K562 (cell line): ENCODE data around the gene ZC3H7B. TPM values are rescaled to one million over a fixed set of nuclear protein-coding genes. Genes with fewer than 3 reads are reported as not detected.

ENCODE experiments used
- ATAC-seq: fragments of 200-7000 bp; cut with Tn5 transposase; 3 replicates; pipeline ENCODE4 v1.9.1; 2020; ENCODE audit warnings: moderate library complexity
- BruUV-seq: library from RNA; stranded (reverse); fragments of 400-500 nt; replicated peaks from 2 replicates; lab custom pipeline; 2021; lab: Mats Ljungman, UMichigan
- CTCF ChIA-PET: fragments of 300-600 bp; formaldehyde crosslinking; extraction: SDS; loops from one replicate; lab custom pipeline; 2021; ENCODE audit warnings: low intra/inter-chr PET ratio; lab: Yijun Ruan, JAX
- POLR2A ChIA-PET: fragments of 300-600, 350-650 bp; sonication (Branson Sonifier 250); formaldehyde crosslinking; extraction: SDS; loops from one replicate; lab custom pipeline; 2021; ENCODE audit warnings: antibody characterized with exemption, inconsistent platforms; lab: Yijun Ruan, JAX
- DNase-seq, 4 experiments: peaks; one replicate each; pipeline versions ENCODE4 v3.0.0 to v3.0.0-alpha.2; 2011 to 2018; ENCODE audit warnings: low spot score in 3 of 4, mixed read lengths in 3 of 4; ENCODE audit errors: extremely low read depth in 1 of 4
- FAIRE-seq: peaks from 2 replicates; lab custom pipeline; 2011; peaks lifted over from hg19 to GRCh38; lab: Jason Lieb, UNC
- H2AFZ ChIP-seq: 2 replicates; pipeline ENCODE4 v1.6.0; 2011; ENCODE audit warnings: low read depth, low read length, control low read depth, inconsistent platforms
- H3K27ac ChIP-seq: fragments of 200-600 bp; 3 replicates; pipeline ENCODE4 v1.8.0; 2011; ENCODE audit warnings: low read depth, mild to moderate bottlenecking, control low read depth, inconsistent platforms, low read length, moderate library complexity, mixed read lengths; ENCODE audit errors: extremely low read depth
- H3K27me3 ChIP-seq, 2 experiments: fragments of 300-600 bp in 1 of 2; 2 replicates in 1 of 2; 3 replicates in 1 of 2; pipeline versions ENCODE4 v1.6.0 to v1.8.0; 2011; ENCODE audit warnings: inconsistent platforms in 2 of 2, low read length in 2 of 2, mild to moderate bottlenecking in 1 of 2, mixed read lengths in 1 of 2, moderate library complexity in 1 of 2; ENCODE audit not compliant: control insufficient read depth in 2 of 2, insufficient read depth in 2 of 2
- H3K36me3 ChIP-seq: fragments of 300-600 bp; 3 replicates; pipeline ENCODE4 v1.8.0; 2011; ENCODE audit warnings: mild to moderate bottlenecking, low read length, inconsistent platforms; ENCODE audit not compliant: control insufficient read depth, insufficient read depth
- H3K4me1 ChIP-seq, 2 experiments: fragments of 200-600 bp in 1 of 2; replicated peaks in 1 of 2; 2 replicates in 1 of 2; 3 replicates in 1 of 2; pipeline versions ENCODE4 v1.5.1 to v1.8.0; 2011; ENCODE audit warnings: inconsistent platforms in 2 of 2, low read length in 2 of 2, mild to moderate bottlenecking in 1 of 2, mixed read lengths in 1 of 2, moderate library complexity in 1 of 2; ENCODE audit not compliant: control insufficient read depth in 2 of 2, insufficient read depth in 2 of 2
- H3K4me2 ChIP-seq: 2 replicates; pipeline ENCODE4 v1.6.1; 2011; ENCODE audit warnings: low read length, control low read depth, inconsistent platforms, mixed read lengths; ENCODE audit not compliant: insufficient read depth
- H3K4me3 ChIP-seq: fragments of 200-600 bp; sonication (generic), shearing (Covaris generic); 2 replicates; pipeline ENCODE4 v1.5.1; 2016; ENCODE audit warnings: control low read depth, inconsistent platforms
- H3K79me2 ChIP-seq: fragments of 200-600 bp; 3 replicates; pipeline ENCODE4 v1.8.0; 2011; ENCODE audit warnings: low read length, inconsistent platforms; ENCODE audit not compliant: control insufficient read depth, insufficient read depth
- H3K9ac ChIP-seq, 2 experiments: 2 replicates each; pipeline versions ENCODE4 v1.6.0 to v1.6.1; 2011; ENCODE audit warnings: low read depth in 2 of 2, low read length in 2 of 2, control low read depth in 1 of 2, inconsistent platforms in 1 of 2, mild to moderate bottlenecking in 1 of 2, mixed read lengths in 1 of 2; ENCODE audit not compliant: insufficient read depth in 1 of 2
- H3K9me1 ChIP-seq: one replicate; pipeline ENCODE4 v1.6.0; 2011; ENCODE audit warnings: inconsistent platforms, mild to moderate bottlenecking, low read length, moderate library complexity; ENCODE audit not compliant: control insufficient read depth, insufficient read depth
- H3K9me3 ChIP-seq: replicated peaks from 2 replicates; pipeline ENCODE4 v1.5.1; 2011; ENCODE audit warnings: low read depth, low read length, inconsistent platforms; ENCODE audit not compliant: control insufficient read depth, insufficient read depth
- H4K20me1 ChIP-seq: replicated peaks from 2 replicates; pipeline ENCODE4 v1.6.1; 2011; ENCODE audit warnings: low read length, inconsistent platforms, mixed read lengths; ENCODE audit not compliant: control insufficient read depth, insufficient read depth
- ARID1B ChIP-seq: fragments of 450-650 bp; IDR thresholded peaks from 2 replicates; pipeline ENCODE4 v1.6.1; 2016; ENCODE audit warnings: antibody characterized with exemption, mild to moderate bottlenecking, inconsistent platforms
- ATF7 ChIP-seq: fragments of 450-650 bp; IDR thresholded peaks from 2 replicates; pipeline ENCODE4 v1.7.1; 2014; ENCODE audit warnings: mild to moderate bottlenecking, moderate library complexity
- BCL6 ChIP-seq: fragments of 250-450 bp; sonication (Bioruptor Pico); IDR thresholded peaks from 2 replicates; pipeline ENCODE4 v1.4.0; 2020
- MEIS2 ChIP-seq: fragments of 450-650 bp; IDR thresholded peaks from 2 replicates; pipeline ENCODE4 v1.6.1; 2014; ENCODE audit warnings: mild to moderate bottlenecking; ENCODE audit not compliant: partially characterized antibody
- NCOA2 ChIP-seq, 2 experiments: fragments of 450-650 bp; IDR thresholded peaks; 2 replicates each; pipeline ENCODE4 v1.6.1; 2018; ENCODE audit warnings: mild to moderate bottlenecking in 2 of 2, moderate library complexity in 1 of 2; ENCODE audit not compliant: partially characterized antibody in 2 of 2
- PBX2 ChIP-seq, 2 experiments: IDR thresholded peaks in 1 of 2; conservative IDR thresholded peaks in 1 of 2; 2 replicates each; pipeline ENCODE4 v1.6.1; 2016; ENCODE audit warnings: low read depth in 2 of 2, mild to moderate bottlenecking in 1 of 2, missing compliant biosample characterization in 1 of 2, missing genetic modification characterization in 1 of 2, moderate library complexity in 1 of 2
- PKNOX1 ChIP-seq: fragments of 450-650 bp; IDR thresholded peaks from 2 replicates; pipeline ENCODE4 v1.6.1; 2016
- POLR3G ChIP-seq: IDR thresholded peaks from 2 replicates; pipeline ENCODE4 v1.6.1; 2011; ENCODE audit not compliant: insufficient read length, insufficient replicate concordance; ENCODE audit errors: extremely low read depth
- RAD21 ChIP-seq, 2 experiments: fragments of 250-450 bp in 1 of 2; fragments of 450-650 bp in 1 of 2; sonication (Bioruptor Pico) in 1 of 2; formaldehyde crosslinking in 1 of 2; IDR thresholded peaks in 1 of 2; conservative IDR thresholded peaks in 1 of 2; 2 replicates each; pipeline versions ENCODE4 v1.4.0 to v1.8.0; 2020 to 2022; ENCODE audit warnings: mild to moderate bottlenecking in 2 of 2, moderate library complexity in 1 of 2
- SAFB ChIP-seq: fragments of 200-400 bp; formaldehyde crosslinking; IDR thresholded peaks from 2 replicates; pipeline ENCODE4 v1.6.1; 2017; ENCODE audit warnings: low read depth, low read length, borderline replicate concordance
- SMAD1 ChIP-seq: fragments of 150-350 bp; IDR thresholded peaks from 2 replicates; pipeline ENCODE4 v1.6.1; 2014; ENCODE audit warnings: low read length, low read depth; ENCODE audit not compliant: partially characterized antibody
- TAF15 ChIP-seq: fragments of 200-400 bp; formaldehyde crosslinking; IDR thresholded peaks from 2 replicates; pipeline ENCODE4 v1.6.1; 2017; ENCODE audit warnings: mild to moderate bottlenecking, low read depth, low read length, moderate library complexity
- ZFP36 ChIP-seq: fragments of 150-350 bp; IDR thresholded peaks from 2 replicates; pipeline ENCODE4 v1.6.1; 2018; ENCODE audit warnings: low read length, low read depth; ENCODE audit not compliant: partially characterized antibody
- ZNF174 ChIP-seq: fragments of 250-450 bp; sonication (Bioruptor Pico); IDR thresholded peaks from 2 replicates; pipeline ENCODE4 v1.4.0; 2020; ENCODE audit warnings: mild to moderate bottlenecking
- ZNF584 ChIP-seq: fragments of 200-800 bp; sonication (Bioruptor generic); IDR thresholded peaks from 2 replicates; pipeline ENCODE4 v1.6.1; 2016; ENCODE audit warnings: low read depth, mild to moderate bottlenecking, missing genetic modification characterization, missing compliant biosample characterization
- WGBS: fragments of 100-300 bp; shearing (Covaris generic); methylation state at CpG from one replicate; pipeline ENCODE4 v1.1.6; 2016; ENCODE audit warnings: low coverage, mixed read lengths; ENCODE audit not compliant: insufficient coverage; ENCODE audit errors: missing lambda C conversion rate; 5-methylcytosine and 5-hydroxymethylcytosine counted together
- in situ Hi-C: fragments of 300-500 bp; cut with MboI; formaldehyde crosslinking; loops from 4 replicates; pipeline ENCODE4 v1.15.0; 2018; ENCODE audit warnings: inconsistent platforms, mixed read lengths
- intact Hi-C: fragments of 100-400 bp; cut with micrococcal nuclease; formaldehyde crosslinking; loops from 2 replicates; pipeline ENCODE4 v1.14.2; 2022
- polyA plus RNA-seq, 8 experiments: library from polyadenylated mRNA; depleted of rRNA in 4 of 8; stranded (reverse) in 5 of 8; unstranded in 3 of 8; fragments of >200 nt; fragmentation: Nextera tagmentation in 2 of 8; fragmentation: Illumina TruSeq in 1 of 8; extraction: Ambion mirVana in 2 of 8; extraction: Trizol in 1 of 8; gene quantifications; 2 replicates each; pipeline versions ENCODE4 v1.2.1 to v1.2.3, GENCODE V29; 2011 to 2014; ENCODE audit warnings: inconsistent platforms in 1 of 8, missing spikeins in 1 of 8
- total RNA-seq, 7 experiments: library from RNA; depleted of rRNA in 6 of 7; stranded (reverse); fragments of >200 nt in 6 of 7; fragmentation: Illumina TruSeq in 2 of 7; extraction: Trizol in 2 of 7; gene quantifications; 2 replicates each; pipeline versions ENCODE4 v1.2.1 to v1.2.3, GENCODE V29; 2011 to 2021; ENCODE audit warnings: low replicate concordance in 1 of 7

Gene ZC3H7B
- total and polyA plus RNA-seq, 9 of the 15 experiments (the other 6 are each of a cell fraction or from before 2014, with no cell fraction given), result 0.07 to 49.8 (median 26.8) TPM

- peak; percentile 27 to 47 (median 44) for DNase-seq
- H3K4me3 ChIP-seq, result no peak overlapping the region
- no peak for TF ChIP-seq ZNF584
- no peak for TF ChIP-seq ARID1B
- no peak for TF ChIP-seq POLR3G
- no peak for TF ChIP-seq ZNF174
- TF ChIP-seq MEIS2, result peak; percentile 71
- no peak for TF ChIP-seq TAF15
- peak; percentile 89 for TF ChIP-seq PKNOX1
- TF ChIP-seq ATF7, result no peak
- no peak for TF ChIP-seq NCOA2 (IDR thresholded peaks at IDR 0.05; ENCODE audit: partially characterized antibody in 2 of 2)
- no peak for TF ChIP-seq RAD21 (CRISPR knock-in tag; conservative IDR thresholded peaks at IDR 0.05 in 1 of 2, IDR thresholded peaks at IDR 0.05 in 1 of 2)
- peak; percentile 5 for TF ChIP-seq ZFP36
- no peak for TF ChIP-seq SMAD1
- no peak for TF ChIP-seq SAFB
- no peak for TF ChIP-seq PBX2 (CRISPR knock-in tag; IDR thresholded peaks at IDR 0.05; ENCODE audit: low read depth)
- TF ChIP-seq PBX2 (tag; conservative IDR thresholded peaks at IDR 0.05; ENCODE audit: low read depth), result peak; percentile 83
- TF ChIP-seq BCL6 (CRISPR knock-in tag), result no peak
- TF ChIP-seq, all 486 proteins: peak for 4
- H3K36me3 ChIP-seq, result peaks cover 86% of the 10 kb centered on the region; the same call in 2 of the 3 replicates
- BruUV-seq, result no TSS peak
- H3K9ac ChIP-seq, result peak overlapping the region in 1 of 2 experiments; percentile 56; a peak in 1 of 4 replicates
- no peaks in the 10 kb centered on the region for H3K27me3 ChIP-seq
- in situ Hi-C loops (no loop called here), intact Hi-C loops (no loop called here)
- H2AFZ ChIP-seq, result no peak overlapping the region
- WGBS, result 34% methylated on average over 4 of the region's 4 CpGs
- FAIRE-seq, result no peak
- no peaks in the 10 kb centered on the region for H3K9me3 ChIP-seq
- peak overlapping the region; percentile 35; the same call in 1 of the 3 replicates for H3K27ac ChIP-seq
- no peaks in the 10 kb centered on the region for H4K20me1 ChIP-seq
- ATAC-seq, result peak; percentile 81
- H3K79me2 ChIP-seq, result no peaks in the 10 kb centered on the region; the same call in 2 of the 3 replicates
- CTCF ChIA-PET, result no interaction called here
- POLR2A ChIA-PET, result interaction anchor here (2.2 kb wide), 1 partner anchor 11 kb away, joined by 10 read pairs; no protein-coding TSS in a partner anchor
- no peak overlapping the region; the same call in 1 of the 2 replicates for H3K4me2 ChIP-seq
- H3K4me1 ChIP-seq, result peaks cover 10 to 28% of the 10 kb centered on the region in 2 experiments; a peak in 4 of 5 replicates
- no peaks in the 10 kb centered on the region for H3K9me1 ChIP-seq
Observed at GRCh38 chr22:41350087-41350486, 48.8 kb downstream of the ZC3H7B start.
